ENCODE measurements around the gene PAN2.
A peak's percentile ranks its signal among the peaks of the same experiment; 100 is the strongest.
"Not testable (repeated sequence)": the region's sequence is repeated elsewhere in the genome, so short reads cannot be mapped to it uniquely, and the experiment has no call there.

The PAN2 gene

DNA sequence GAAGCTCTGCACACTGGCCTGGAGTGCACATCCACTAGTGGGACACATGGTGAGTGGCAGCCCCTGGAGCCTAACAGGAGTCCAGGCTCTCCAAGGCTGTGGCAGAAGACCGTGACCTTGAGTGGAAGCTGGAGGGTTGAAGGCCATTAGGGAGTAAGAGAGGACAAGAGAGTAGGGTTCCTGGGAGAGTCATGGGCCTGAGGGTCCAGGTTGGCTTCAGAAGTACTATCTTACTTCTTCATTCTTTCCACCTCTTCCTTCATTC is 5.3 kb upstream of the PAN2 start:
- DNase-seq, result no peak

DNA sequence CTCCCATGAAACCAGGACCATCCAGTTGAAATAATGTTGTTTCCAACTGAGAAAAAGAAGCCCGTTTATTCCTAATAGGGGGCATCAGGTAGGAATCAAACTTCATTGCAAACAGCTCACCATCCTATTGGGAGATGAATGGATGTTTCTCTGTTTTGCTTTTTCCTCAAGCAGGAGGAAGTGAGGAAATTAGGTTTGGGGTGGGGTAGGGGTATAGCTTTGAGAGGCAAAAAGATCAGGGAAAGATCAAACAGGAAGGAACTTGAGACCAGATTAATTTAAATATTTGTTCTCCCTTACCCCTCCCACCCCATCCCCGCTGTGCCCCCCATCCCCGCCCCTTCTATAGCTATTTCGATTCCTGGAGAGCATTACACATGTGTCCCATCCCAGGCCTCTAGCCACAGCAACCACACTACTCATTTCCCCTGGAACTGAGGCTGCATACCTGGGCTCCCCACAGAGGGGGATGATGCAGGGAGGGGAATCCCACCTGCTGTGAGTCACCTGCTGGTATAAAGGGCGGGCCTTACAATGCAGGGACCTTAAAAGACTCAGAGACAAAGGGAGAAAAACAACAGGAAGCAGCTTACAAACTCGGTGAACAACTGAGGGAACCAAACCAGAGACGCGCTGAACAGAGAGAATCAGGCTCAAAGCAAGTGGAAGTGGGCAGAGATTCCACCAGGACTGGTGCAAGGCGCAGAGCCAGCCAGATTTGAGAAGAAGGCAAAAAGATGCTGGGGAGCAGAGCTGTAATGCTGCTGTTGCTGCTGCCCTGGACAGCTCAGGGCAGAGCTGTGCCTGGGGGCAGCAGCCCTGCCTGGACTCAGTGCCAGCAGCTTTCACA is 4.7 kb upstream of the PAN2 start, which contains the start of gene IL23A:
TSS of gene IL23A (plus strand) at position 577 of the 850 bp plus-strand sequence. CDS start at position 738, 161 bp downstream.
- no peak for DNase-seq

DNA sequence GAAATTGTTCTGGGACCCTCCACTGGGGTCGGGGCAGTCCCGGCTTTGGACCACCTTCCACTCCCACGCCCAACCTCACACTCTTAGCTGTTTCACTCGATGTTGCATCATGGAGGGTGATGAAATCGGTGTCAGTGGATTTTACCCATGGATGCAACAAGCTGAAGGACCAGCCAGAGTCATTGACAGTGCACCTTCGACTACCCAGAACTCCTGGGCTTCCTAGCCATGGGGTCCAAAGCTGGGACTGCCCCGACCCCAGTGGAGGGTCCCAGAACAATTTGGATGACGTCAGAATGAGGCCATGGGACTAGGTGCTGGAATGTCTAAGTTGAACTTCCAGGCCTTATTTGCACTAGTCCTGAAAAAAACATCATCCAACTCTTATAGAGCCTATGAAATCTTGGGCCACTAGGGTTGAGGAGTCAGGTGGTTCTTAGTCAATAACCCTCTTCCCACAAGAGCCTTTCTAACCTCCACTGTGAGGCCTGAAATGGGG is 4.0 kb upstream of the PAN2 start:
- DNase-seq, result no peak

DNA sequence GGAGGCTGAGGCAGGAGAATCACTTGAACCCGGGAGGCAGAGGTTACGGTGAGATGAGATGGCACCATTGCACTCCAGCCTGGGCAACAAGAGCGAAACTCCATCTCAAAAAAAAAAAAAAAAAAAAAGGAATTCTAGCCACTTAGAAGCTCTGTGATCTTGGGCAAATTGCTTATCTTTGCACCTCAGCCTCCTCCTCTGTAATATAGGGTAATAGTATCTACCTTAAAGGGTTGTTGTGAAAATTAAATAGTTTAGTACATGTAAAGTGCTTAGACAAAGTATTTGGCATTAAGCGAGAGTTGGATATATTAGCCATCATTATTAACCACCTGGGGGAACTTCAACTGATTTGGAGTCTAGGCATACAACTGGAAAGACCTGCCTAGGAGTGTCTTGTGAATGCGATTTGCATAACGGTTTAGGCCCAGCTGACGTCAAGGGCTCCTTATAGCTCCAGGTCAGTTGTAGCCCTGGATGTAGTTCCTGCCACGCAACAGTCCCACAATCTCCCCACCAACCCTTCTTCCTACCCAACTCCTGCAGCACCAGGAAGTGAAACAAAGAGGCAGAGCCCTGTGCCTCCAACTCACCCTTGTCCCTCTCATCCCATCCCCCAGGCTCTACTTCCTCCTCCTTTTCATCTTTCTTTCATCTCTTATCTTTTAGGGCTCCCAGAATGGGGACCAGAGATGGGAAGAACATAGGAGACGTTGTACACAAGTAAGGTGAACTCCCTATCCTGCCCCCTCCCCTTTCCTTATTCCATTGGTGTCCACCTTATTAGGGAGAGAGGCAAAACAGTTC is 2.8 kb upstream of the PAN2 start:
- no peak for DNase-seq

DNA sequence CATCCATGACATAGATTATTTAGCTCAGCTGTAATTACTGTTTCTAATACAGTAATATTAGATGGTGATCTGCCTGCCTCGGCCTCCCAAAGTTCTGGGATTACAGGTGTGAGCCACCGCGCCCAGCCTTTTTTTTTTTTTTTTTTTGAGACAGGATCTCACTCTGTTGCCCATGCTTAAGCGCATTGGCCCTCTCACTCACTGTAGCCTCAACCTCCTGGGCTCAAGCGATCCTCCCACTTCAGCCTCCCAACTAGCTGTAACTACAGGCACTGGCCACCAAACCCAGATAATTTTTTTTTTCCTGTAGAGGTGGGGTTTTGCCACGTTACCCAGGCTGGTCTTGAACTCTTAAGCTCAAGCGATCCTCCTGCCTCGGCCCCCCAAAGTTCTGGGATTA is 1.7 kb upstream of the PAN2 start:
- DNase-seq, result not testable (repeated sequence)

DNA sequence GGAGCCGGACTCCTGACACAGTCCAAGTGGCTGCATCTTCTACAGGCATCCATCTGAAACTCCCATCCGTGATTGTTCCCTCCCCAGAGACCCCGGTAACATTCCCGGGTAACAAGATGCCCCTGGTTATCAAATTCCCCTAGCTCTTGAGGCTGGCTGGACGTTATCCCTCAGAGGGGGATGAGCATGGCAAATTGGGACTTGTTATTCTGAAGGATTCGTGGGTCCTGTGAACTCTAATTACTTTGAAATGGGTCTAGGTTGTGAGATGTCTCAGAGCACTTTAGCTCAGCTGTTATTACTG is 642 bp upstream of the PAN2 start:
- no peak for DNase-seq

DNA sequence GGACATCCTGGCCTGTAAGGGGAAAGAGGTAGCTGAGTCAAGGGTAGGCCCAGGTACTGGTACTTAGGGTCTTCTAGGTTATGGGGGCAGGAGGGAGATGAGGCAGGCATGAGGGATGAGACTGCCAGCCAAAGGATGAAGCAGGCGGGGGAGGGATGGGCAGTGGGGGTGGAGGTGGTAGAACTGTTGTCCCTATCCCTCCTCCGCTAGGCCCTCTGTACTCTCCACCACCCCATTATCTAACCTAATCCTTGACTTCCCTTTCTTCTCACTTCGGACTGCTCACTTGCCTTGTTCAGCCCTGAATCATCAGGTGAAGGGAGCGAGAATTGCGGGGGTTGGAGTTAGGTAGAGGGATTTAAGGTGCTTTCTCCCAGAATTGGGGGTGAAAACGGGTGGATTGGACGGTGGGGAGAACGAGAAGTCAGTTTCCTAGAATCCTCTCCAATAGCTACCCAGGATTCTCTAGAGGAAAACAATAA is 562 bp downstream of the PAN2 start:
- DNase-seq, result no peak

DNA sequence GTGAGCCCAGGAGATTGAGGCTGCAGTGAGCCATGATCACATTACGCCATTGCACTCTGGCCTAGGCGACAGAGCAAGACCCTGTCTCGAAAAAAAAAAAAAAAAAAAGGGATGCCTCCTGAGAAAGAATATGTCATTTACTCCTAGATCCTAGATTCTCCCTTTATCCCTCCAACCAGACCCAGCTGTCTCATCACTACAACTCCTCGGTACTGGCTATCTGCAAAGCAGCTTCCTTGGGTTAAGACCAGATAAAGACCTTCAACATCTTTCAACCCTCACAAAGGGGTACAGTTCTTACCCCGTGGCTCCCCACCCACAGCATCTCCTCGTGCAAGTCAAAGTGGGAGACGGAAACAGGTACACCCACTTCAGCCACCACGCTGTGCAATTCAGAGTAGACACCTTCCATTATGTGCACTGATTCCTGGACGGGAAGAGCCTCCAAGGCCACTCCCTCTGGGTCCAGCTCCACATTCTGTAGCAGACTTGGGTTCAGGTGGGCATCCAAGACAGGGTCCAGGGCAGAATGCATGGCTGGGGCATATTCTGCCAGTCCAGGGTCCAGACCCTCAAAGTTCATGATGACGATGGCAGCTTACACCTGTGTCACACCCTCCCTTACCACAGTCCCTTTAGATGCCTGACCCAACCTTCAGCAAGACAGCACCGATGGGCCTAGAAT is 1.1 kb downstream of the PAN2 start:
- no peak for DNase-seq

DNA sequence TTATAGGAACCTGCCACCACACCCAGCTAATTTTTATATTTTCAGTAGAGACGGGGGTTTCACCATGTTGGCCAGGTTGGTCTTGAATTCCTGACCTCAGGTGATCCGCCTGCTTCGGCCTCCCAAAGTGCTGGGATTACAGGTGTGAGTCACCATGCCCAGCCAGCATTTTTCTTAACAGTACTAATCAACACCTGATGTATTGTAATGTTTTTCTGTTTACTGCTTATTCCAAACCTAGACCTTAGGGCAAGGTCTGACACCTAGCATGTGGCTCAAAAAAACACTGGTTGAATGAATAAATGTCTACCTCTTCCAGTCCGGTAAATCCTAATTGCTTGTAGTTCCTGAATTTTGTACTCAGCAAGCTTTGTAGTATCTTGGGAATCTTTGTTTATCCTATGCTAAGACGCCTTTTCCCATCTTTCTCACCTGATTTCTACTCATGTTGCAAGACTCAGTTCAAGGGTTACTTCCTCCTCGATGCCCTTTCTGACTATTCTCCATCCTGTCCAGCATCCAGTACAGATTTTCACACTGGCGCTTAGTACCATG is 2.8 kb downstream of the PAN2 start:
- DNase-seq, result no peak

DNA sequence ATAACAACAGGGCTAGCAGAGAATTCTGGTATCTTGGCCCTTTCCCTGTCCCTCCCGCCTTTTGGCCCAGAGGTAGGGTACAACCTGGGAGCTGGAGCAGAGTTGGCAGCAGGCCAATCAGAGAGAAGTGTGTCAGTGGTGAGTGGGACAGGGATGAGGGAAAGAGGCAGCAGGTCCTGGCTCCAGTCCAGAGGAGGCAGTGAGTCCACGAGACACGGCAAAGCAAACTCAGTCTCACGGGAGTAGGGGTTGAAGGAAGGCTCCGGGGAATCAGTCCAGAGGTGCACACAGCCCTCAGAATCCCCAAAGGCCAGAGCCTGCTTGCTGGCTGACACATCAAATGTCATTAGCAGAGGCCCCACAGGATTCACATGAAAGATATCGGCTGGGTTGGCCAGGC is 7.3 kb downstream of the PAN2 start:
- peak; percentile 16 for DNase-seq

DNA sequence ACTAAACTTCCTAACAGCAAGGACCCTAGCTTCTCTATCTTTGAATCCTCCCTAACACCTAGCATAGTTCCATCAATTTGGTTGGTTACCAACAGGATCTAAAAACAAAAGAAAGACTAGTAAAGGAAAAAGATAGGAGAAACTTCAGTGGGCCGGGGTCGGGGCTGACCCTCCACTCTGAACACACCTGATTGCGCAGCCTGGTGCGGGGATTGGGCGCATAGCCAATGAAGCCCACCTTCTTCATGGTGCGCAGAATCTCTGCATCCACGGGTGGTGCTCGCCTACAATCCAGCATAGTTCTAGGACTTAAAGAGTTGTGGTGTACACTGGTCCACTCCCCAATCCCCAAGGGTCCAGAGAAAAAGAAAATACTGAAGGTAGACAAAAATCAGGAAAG is 7.7 kb downstream of the PAN2 start:
- no peak for DNase-seq

DNA sequence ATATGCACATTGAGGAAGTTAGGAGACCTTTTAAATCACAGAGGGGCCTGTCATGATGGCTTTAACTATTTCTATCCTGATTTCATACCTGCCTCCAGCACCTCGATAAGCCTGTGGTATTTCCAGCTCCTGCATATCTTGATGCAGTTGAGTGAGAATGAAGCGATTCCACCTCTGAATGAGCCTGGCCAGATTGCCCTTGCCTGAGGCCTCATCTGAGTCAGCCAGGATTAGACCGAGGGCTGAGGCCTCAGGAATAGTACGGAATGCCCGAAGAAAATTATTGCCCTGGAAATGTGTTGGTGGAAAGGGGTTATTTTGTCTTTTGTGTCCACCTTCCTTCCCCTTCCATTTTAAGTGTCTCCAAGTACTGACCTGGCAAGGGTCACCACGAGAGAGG is 9.6 kb downstream of the PAN2 start:
- DNase-seq, result no peak

DNA sequence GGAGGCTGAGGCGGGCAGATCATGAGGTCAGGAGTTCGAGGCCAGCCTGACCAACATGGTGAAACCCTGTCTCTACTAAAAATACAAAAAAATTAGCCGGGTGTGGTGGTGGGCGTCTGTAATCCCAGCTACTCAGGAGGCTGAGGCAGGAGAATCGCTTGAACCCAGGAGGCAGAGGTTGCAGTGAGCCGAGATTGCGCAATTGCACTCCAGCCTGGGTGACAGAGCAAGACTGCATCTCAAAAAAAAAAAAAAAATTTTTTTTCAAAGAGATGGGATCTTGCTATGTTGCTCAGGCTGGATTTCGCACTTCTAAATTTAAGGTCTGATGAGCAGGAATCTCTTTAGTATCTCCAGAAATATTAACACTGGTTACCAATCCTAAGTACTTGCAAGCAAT is 12.2 kb downstream of the PAN2 start:
- not testable (repeated sequence) for DNase-seq

DNA sequence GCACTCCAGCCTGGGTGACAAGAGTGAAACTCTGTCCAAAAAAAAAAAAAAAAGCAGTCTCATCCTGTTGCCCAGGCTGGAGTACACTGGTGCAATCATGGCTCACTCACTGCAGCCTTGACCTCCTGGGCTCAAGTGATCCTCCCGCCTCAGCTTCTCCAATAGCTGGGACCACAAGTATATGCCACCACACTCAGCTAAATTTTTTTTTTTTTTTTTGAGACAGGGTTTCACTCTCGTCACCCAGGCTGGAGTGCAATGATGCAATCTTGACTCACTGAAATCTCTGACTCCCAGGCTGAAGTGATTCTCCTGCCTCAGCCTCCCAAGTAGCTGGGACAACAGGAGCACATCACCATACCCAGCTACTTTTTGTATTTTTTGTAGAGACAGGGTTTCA is 12.8 kb downstream of the PAN2 start:
- no peak for DNase-seq

DNA sequence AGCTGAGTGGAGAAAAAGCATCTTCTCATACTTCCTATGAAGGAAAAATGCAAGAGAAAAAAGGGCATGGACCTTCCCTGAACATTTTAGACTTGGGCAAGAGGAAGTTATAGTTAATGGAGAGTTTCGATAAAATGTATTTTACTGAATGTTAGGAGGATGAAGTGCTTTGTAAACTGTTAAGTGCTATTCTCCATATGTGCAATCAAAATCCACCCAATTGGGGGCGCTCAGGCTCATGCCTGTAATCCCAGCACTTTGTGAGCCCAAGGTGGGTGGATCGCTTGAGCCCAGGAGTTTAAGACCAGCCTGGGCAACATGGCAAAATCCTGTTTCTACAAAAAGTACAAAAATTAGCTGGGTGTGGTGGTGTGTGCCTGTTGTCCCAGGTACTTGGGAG is 16.1 kb downstream of the PAN2 start:
- DNase-seq, result no peak

DNA sequence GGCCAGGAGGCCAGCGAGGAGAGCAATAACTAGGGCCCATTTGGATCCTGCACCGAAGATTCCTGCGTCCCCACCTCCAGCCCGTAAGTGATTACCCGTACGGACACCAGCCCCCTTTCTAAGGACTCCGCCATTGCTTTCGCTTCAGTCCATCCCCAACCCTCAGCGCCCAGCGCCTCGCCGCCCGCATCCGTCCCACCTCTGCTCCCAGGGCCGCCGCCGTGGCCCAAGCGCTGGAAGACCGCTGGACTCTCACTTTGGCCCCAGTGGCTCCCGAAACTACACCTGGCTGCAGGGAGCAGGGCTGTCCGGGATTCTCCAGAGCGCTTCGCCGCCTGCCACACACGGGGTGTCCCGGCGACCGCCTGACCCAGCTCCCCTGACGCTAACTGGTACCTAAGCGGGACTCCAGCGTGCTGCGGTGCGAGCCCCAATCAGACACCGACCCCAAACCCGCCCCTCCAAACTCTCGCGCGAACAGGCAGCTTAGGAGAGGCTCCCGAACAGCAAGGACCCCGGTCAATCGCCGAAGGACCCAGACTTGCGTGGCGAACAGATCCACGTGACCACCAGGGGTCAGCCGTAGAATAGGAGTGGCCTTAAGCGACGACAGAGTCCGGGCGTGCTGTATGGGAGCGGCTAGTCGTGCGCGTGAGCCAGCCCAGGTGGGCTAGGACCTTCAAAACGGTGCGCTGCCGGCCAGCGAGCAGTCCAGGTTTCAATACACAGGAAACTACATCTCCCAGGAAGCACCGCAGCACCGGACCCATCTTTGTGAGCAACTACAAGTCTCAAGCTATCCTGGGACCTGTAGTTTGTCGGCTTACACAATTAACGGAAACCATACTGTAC is 18.0 kb downstream of the PAN2 start, which contains the start of gene CNPY2:
TSS of gene CNPY2 (minus strand) at position 367 of the 852 bp plus-strand sequence. CDS start 771 bp downstream, outside the sequence.
- peak; percentile 99 for DNase-seq

DNA sequence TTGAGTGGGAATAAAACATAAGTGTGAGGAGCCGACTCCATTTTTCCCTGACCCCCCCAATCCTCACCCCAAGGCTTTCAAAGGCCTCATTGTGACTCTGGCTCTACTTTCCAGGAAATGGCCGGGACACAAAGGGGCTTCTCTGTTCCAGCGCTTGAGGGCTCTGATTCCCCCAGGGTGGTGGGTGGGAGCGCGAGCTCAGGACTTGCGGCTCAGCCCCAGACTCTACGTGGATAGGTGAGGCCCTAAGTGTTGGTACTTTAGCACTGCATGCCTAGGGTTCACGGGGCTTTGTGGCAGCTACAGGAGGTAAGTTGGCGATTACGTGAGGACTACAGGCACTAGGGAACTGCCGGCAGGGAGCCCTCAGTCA is 18.6 kb downstream of the PAN2 start:
- DNase-seq, result no peak

DNA sequence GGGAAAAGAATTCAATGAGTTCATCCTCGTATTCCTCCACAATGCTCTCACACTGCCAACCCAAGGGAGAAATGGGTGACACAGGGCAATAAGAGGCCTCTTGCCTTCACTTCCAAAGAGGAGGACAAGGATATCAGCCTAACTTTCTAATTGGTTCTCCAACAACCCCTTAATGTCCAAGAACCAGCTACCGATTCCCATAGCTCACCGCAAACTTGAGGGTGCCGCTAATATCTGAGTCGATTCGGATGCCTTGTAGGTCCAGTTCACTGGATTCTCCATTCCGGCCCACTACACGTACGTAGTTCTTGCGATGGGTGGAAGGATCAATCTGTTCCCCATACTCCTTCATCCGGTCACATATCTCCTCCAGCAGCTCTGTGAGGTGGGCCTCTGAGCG is 22.8 kb downstream of the PAN2 start:
- no peak for DNase-seq

DNA sequence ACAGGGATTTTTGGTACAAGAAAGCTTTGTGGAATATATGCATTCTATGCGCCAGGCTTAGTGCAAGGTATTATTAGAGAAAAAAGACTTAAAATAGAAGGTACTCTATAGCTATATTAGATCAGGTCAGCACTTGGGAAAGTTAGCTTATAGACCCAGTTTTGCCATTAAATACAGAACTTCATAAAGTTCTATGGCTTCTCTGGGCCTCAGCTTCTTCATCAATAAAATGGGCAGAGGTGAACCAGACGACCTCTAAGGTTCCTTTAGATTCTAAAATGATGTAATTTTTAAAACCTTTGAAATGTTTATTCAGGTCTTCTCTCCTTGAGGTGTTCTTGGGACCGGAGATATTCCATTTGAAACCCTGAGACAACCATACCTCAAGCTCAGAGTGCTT is 25.1 kb downstream of the PAN2 start:
- no peak for DNase-seq

DNA sequence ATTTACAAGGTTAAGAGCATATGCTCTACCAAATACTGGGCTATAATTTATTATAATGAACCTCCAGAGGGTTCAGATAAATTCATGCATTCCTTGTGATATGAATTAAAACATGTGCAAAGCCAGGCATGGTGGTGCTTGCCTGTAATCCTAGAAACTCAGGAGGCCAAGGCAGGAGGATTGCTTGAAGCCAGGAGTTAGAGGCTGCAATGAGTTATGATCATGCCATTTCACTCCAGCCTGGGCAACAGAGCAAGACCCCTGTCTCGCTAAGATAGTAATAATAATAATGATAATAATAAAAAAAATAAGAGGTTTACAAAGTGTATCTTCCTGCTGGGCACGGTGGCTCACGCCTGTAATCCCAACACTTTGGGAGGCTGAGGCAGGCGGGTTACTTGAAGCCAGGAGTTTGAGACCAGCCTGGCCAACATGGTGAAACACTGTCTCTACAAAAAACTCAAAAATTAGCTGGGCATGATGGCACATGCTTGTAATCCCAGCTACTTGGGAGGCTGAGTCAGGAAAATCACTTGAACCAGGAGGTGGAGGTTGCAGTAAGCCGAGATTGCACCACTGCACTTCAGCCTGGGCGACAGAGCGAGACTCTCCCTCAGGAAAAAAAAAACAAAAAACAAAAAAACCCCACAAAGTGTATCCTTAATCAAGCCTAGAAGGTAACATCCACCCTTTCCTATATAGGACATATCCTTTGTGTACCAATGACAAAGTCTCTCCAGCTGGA is 26.4 kb downstream of the PAN2 start:
- no peak for DNase-seq

DNA sequence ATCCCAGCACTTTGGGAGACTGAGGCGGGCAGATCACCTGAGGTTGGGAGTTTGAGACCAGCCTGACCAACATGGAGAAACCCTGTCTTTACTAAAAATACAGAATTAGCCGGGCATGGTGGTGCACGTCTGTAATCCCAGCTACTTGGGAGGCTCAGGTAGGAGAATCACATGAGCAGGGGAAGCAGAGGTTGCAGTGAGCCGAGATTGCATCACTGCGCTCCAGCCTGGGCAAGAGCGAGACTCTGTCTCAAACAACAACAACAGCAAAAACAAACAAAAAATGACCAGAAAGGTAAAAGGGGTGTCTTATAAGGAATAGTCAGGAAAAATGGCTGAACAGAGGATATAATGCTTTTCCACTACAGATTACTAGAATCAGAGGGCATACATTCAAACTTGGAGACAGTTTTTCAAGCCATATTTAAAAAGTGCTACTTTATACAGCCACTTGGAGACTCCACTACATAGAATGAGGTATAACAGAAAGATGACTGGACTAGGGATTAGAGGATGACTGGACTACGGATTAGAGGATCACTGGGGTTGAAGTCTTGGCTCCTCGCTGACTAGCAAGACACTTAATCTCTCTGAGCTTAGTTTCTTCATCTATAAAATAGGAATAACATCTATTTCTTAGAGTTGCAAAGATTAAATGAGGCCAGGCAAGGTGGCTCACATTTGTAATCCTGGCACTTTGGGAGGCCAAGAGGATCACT is 28.8 kb downstream of the PAN2 start:
- no peak for DNase-seq
